NCI-H128 (cell line): Measurements from ENCODE around the gene TNFAIP8.

ENCODE experiments used
- DNase-seq: peaks from one replicate; lab custom pipeline; 2025; ENCODE audit not compliant: unreplicated experiment; lab: John Stamatoyannopoulos, UW

Gene TNFAIP8

DNA sequence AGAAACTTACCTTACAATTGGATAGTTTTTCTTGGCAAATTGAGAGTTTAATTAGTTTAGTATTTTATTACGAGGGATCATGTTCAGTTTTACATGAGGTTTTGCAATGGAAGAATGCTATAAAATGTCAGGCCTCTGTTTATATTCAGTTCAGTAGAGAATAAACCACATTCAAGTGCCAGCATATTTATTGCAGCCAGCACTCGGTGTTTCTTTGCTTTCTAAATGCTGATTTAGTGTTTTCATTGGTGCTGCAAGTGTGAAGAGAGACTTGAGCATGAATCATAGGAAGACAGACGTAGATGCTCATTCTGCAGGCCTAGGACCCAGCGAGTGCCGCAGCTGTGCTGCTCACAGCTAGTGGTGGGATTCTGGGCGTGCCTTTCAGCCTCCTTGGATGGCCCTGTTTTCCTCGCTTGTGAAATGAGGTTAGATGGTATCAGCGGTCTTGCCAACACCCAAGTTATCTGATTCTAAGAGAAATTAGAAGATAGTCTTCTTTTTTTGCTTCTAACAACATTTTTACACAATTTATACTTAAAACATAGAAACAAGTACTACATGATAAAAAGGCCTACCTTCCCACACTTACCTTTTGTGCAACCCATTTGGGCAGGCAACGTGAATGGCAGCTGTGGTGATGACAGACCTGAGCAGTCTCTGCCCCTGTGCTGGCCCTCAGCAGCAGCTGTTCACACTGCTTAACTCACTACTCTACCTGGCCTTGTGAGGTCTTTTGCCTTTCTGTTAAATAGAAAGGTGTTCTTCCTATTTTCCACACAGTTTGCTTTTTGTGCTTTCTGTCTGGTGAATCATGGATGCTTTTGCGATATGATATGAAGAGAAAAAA, 26.8 kb upstream of the TNFAIP8 start:
- DNase-seq, result no peak

- DNase-seq, result no peak
These were observed 26.2 kb upstream of the TNFAIP8 start for GRCh38 chr5:119329666-119330065.

- no peak for DNase-seq
These were observed 25.2 kb upstream of the TNFAIP8 start for GRCh38 chr5:119330367-119331183.

GRCh38 chr5:119331566-119332095, 24.2 kb upstream of the TNFAIP8 start:
- no peak for DNase-seq

DNA sequence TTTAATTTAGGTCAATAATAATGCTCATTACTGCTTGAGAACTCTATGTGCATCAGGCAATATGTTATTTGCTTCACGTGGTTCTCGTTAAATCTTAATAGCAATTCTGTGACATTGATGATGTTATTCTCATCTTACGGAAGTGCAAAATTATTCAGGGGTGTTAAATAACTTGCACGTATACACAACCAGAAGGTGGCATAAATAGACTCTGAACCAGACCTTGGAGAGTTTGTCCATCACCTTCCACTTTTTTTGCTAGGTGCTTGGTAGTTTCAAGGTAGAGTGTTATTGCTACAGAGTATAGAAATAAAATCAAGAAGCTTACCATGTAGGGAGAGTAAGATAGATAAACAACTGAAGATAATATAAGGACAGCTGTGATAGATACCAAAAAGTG, 23.6 kb upstream of the TNFAIP8 start:
- no peak for DNase-seq

DNA sequence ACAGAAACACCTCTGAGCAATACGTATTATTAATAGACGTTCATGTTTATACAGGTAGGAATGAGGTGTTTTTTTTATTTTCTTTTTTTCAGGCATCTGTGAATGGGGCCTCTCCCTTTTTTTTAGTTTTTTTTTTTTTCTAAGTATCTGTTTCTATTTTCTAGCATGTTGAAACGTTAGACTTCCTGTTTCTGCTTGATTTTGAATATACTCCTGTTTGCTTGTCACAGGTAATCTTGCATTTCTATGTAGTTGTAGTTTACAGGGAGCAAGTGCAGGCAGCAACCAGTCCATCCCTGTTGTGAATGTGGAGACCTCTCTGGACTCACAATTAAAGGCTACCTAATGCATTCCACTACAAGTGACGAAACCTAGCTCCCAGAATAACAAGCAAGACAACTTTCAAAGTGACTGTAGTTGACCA, 22.8 kb upstream of the TNFAIP8 start:
- no peak for DNase-seq

- DNase-seq, result no peak
These were observed 22.4 kb upstream of the TNFAIP8 start for GRCh38 chr5:119333421-119333851.

GRCh38 chr5:119335261-119335677, 20.6 kb upstream of the TNFAIP8 start:
- DNase-seq, result no peak

DNA sequence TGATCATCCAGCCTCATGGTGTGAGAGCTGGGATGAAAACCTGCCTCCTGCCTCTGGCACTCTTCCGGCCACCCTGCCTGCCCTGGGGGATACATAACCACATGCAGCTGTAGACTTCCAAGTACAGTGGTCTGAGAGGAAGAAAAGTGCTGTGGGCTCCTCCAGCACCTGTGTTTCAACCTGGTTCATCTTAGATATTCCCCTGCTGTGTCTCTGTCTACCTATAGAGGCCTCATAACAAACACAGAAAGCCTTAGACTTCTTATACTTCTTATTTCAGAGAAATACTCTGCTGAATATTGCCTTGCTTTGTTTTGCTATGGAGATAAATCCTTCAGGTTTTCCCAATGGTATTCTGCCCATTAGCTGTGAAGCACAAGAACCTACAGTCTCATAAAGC, 19.6 kb upstream of the TNFAIP8 start:
- no peak for DNase-seq

DNA sequence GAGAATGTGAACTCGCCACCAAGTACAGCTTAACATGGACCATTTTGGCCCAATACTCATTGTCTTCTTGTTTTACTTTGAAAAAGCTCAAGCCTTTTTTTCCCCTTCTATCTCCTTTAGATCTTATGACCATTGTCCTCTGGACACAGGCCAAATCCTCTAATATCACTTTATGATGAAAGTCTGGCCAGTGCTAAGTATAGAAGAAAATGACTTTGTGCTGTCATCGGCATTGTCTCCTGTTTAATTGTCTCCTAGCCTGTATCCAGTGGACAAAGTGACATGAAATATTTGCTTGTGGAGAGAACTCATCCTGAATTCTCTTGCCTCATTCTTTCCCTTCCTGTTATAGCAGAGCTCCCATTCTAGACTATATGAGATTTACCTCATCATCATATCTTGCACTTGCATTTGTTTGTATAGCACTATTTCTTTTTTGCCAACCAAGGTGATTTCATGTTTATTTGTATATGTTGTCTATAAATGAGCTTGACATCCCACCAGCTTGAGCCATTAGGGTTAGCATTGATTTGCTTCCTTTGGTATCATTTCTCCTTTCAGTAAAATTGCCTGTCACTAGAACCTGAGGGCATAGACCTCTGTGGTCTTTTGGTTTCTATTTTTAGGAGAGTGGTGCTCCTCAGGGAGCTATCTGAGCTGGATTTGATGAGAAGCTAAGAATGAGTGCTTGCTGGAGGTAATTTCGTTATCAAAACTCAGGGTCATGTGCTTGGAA, 18.8 kb upstream of the TNFAIP8 start:
- no peak for DNase-seq

DNA sequence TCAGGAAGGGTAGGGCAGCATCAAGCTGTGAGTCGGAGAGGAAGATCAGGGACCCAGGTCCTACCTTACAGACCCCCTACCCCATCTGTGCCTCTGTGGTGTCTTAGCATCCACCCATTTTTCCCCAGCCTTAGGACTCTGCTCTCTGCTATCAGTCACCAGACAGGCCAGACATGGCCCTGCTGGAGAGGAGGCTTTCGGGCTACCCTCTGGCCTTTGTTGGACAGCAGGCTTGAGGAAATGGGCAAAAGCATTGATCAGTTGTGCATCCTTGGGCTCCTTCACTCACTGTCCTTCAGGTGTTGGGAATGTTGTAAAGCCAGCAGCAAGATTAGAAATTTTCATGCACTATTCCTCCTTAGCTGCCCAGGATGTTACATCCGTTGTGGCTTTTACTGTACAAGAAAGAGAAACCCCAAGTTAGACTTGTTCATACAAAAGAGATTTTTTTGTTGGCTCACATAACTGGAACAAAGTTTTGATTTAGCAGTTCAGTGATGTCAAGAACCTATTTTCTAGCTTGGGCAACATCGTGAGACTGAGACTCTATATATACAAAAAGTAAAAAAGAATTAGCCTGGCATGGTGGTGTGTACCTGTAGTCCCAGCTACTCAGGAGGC, 17.4 kb upstream of the TNFAIP8 start:
- DNase-seq, result no peak

DNA sequence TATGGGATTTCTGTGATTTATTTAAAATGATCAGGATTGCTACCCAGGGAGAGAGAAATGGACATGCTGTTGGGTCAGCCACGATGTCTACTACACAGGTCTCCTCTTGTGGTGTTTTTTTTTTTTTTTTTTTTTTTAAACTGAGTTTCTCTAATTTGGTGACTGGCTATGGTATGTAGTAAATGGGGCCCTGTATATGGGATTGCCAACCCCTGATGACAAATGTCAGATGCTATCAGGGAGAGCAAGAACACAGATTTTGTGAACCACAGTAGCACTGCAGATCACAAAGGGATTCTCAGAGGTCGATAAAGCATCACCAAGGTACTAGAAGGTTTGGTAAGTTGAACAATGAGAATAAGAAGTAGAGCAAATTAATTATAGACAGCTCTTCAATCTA, 16.5 kb upstream of the TNFAIP8 start:
- no peak for DNase-seq

GRCh38 chr5:119339965-119340364, 15.9 kb upstream of the TNFAIP8 start:
- DNase-seq, result no peak

DNA sequence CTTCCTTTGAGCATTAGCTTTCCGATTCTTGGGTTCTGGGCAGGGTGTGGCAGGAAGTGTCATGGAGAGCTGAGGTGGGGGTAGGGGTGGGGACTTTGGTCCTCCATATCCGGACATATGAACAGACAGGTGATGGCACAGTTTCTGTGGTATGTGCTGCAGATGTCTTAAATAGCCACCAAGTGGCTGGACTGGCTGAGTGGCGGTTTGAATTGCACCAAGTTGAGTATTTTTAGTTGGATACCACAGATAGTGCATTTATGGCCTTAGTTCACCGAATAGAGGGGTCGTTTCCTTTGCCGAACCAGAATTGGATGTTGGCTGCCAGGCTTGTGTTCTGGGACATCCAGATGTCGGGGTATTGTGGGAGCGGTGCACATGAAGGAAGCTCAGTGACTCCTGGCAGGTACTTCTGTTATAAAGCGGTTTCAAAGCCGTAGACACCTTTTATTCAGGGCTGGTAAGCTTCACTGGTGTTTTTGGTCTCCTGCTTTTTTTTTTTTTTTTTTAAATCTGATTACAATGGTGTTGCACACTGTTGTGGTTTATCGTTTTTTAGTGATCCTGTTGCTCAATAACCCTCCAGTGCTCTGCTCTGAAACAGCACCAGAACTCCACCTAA, 15.1 kb upstream of the TNFAIP8 start:
- no peak for DNase-seq

DNA sequence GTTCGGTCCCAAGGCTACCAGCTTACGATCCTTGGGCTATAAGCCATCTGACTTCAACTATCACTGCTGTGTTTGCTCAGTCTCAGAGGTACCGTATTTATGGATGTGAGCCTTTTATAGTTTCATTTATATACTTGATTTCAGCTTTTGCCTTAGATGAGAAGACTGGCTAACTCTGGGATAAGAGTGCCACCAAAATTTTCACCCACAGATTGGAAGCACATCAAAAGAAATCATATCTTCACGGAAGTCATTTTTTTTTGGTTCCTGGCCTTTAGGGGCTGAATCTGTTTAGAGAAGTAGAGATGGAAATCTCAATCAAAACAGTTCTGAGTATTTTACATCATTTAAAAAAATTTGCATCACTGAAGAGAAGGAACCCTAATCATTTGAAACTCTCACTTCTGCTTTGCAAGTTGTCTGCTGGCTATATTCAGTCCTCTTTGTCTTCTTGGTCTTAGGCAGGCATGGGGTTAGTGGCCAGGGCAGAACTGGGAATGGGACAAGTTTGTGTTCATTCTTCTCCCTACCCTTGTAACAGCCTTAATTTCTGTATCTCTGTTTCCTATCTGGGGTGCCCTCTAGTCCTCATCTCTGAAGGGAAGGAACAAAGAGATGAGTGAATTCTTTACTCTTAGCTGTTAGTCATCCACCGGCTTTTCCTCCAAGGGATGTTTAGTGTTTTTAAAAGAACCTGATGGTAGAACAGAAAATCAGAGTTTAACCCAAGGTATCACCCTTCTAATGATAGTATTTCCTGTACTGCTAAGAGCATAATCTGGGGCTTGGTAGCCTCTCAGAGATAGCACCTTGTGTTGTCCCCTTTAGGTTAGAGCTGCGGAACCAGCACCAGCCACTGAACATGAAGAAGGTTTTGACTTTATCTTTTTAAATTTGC, 14.1 kb upstream of the TNFAIP8 start:
- DNase-seq, result no peak

DNA sequence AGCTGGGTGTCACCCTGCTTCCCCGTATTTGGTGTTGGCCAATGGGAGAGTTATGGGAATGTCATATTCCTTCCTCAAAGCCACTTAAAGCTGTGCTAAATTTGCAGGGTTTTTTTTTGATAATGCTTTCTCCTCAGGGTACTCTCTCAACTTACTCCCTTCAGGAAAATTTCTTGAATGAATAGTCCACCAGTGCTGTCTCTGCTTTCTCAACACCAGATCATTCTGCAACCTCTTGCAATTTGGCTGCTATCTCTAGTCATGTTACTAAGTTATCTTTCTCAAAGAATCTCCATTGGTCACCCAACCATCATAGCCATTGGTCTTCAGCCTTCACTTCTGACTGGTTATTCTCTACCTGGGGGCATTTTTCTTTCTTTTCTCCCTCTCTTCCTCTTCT, 13.4 kb upstream of the TNFAIP8 start:
- DNase-seq, result no peak

DNA sequence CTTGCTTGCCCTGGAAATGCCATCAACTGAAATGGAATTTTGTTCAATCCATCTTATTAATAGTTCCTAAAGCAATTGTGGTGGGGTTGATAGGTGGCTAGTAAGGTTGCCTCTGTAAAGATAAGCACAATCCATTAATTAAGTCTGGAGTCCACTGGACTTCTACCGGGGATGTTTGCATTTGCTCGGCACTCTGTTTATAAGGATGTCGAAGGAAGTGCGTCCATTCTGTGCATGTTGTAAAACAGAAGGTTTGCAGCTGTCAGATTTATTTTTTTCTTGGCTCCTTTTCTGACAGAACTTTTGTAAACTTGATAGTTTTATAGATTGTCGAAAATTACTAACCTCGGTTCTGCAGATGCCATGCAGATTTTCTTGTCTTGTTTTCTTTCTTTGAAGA, 12.8 kb upstream of the TNFAIP8 start:
- no peak for DNase-seq

DNA sequence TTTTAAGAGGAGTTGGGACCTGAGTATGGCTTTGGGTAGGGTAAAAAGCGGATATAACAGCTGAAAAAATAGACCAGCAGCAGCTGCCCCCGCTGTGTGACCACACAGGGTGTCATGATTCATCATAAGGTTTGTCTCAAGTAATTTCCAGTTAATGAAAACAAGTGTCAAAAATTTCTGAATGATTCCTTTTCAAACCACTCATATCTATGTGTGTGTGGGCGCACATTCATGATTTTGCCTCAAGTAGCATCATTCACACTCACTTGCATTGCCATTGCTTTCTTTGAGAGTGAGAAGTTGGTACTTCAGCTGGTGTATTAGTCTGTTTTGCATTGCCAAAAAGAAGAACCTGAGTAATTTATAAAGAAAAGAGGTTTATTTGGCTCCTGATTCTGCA, 12.1 kb upstream of the TNFAIP8 start:
- DNase-seq, result no peak

DNA sequence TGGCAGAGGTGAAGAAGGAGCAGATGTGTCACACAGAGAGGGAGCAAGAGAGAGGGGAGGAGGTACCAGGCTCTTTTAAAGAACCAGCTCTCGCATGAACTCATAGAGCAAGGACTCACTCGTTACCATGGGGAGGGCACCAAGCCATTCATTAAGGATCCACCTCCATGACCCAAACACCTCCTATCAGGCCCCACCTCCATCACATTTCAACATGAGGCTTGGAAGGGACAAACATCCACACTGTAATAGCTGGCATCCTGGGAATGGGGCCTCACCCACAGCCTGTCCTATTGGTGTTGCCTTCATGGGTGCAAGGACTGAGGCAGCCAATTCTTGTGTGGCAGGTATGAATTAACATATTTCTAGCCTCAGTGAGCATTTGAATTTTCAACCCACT, 11.6 kb upstream of the TNFAIP8 start:
- DNase-seq, result no peak
